NB4 (cell line): ENCODE measurements around the gene NGEF.

ENCODE experiments used
- CTCF ChIP-seq: IDR thresholded peaks from one replicate; pipeline ENCODE4 v1.5.1; 2012; ENCODE audit warnings: low read depth, low read length
- POLR2A ChIP-seq: IDR thresholded peaks from 2 replicates; pipeline ENCODE4 v1.6.1; 2011; ENCODE audit warnings: mild to moderate bottlenecking; ENCODE audit not compliant: insufficient read length; ENCODE audit errors: extremely low read depth

GRCh38 chr2:232963913-232964312 is 49.1 kb downstream of the NGEF start:
- TF ChIP-seq CTCF, result no peak
- no peak for TF ChIP-seq POLR2A
